ENCODE results near the gene HES2.
"Not testable (repeated sequence)": the region's sequence is repeated elsewhere in the genome, so short reads cannot be mapped to it uniquely, and the experiment has no call there.

Gene HES2

DNA sequence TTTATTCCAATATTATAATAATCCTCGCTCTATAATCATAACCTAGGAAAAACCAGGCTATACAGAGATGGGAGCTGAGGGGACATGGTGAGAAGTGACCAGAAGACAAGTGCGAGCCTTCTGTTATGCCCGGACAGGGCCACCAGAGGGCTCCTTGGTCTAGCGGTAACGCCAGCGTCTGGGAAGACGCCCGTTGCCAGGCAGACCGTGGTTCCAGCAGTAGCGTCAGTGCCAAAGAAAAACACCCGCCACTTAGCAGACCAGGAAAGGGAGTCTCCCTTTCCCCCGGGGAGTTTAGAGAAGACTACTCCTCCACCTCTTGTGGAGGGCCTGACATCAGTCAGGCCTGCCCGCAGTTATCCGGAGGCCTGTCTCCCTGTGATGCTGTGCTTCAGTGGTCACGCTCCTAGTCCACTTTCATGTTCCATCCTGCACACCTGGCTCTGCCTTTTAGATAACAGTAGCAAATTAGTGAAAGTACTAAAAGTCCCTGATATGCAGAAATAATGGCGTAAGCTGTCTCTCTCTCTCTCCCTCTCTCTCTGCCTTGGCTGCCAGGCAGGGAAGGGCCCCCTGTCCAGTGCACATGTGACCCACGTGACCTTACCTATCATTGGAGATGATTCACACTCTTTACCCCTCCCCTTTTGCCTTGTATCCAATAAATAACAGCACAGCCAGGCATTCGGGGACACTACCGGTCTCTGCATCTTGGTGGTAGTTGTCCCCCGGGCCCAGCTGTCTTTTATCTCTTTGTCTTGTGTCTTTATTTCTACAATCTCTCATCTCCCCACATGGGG, 56.4 kb downstream of the HES2 start:
- DNase-seq (ENCODE audit: low spot score); H3K4me3 ChIP-seq; H3K27ac ChIP-seq: not testable (repeated sequence)
- TF ChIP-seq, protein P1, sequence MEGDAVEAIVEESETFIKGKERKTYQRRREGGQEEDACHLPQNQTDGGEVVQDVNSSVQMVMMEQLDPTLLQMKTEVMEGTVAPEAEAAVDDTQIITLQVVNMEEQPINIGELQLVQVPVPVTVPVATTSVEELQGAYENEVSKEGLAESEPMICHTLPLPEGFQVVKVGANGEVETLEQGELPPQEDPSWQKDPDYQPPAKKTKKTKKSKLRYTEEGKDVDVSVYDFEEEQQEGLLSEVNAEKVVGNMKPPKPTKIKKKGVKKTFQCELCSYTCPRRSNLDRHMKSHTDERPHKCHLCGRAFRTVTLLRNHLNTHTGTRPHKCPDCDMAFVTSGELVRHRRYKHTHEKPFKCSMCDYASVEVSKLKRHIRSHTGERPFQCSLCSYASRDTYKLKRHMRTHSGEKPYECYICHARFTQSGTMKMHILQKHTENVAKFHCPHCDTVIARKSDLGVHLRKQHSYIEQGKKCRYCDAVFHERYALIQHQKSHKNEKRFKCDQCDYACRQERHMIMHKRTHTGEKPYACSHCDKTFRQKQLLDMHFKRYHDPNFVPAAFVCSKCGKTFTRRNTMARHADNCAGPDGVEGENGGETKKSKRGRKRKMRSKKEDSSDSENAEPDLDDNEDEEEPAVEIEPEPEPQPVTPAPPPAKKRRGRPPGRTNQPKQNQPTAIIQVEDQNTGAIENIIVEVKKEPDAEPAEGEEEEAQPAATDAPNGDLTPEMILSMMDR (IDR thresholded peaks at IDR 0.05) = peak; percentile 65
